ENCODE data around the gene OVOL1.

- TF ChIP-seq POLR2A (IDR thresholded peaks at IDR 0.05; ENCODE audit: low read depth), result no peak
- TF ChIP-seq, protein P1, sequence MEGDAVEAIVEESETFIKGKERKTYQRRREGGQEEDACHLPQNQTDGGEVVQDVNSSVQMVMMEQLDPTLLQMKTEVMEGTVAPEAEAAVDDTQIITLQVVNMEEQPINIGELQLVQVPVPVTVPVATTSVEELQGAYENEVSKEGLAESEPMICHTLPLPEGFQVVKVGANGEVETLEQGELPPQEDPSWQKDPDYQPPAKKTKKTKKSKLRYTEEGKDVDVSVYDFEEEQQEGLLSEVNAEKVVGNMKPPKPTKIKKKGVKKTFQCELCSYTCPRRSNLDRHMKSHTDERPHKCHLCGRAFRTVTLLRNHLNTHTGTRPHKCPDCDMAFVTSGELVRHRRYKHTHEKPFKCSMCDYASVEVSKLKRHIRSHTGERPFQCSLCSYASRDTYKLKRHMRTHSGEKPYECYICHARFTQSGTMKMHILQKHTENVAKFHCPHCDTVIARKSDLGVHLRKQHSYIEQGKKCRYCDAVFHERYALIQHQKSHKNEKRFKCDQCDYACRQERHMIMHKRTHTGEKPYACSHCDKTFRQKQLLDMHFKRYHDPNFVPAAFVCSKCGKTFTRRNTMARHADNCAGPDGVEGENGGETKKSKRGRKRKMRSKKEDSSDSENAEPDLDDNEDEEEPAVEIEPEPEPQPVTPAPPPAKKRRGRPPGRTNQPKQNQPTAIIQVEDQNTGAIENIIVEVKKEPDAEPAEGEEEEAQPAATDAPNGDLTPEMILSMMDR (IDR thresholded peaks at IDR 0.05), result no peak
- TF ChIP-seq POLR2AphosphoS5 (IDR thresholded peaks at IDR 0.05), result no peak
- TF ChIP-seq EP300 (IDR thresholded peaks at IDR 0.05), result no peak
Measured at GRCh38 chr11:65801153-65801987, 14.5 kb downstream of the OVOL1 start.

All from esophagus muscularis mucosa (tissue), 4 donors.